Hematopoietic multipotent progenitor cell treated with erythropoietin and hydrocortisone succinate and interleukin-3 and kit ligand, for 8 days (in vitro differentiated cells): ENCODE measurements around the gene ALPL.
"Not testable (repeated sequence)": the region's sequence is repeated elsewhere in the genome, so short reads cannot be mapped to it uniquely, and the experiment has no call there.

ENCODE experiments used
- DNase-seq: peaks from one replicate; pipeline ENCODE4 v3.0.0-alpha.2; 2015

Gene ALPL

GRCh38 chr1:21563971-21564370, 54.7 kb downstream of the ALPL start:
- DNase-seq = no peak

GRCh38 chr1:21564521-21565095, 55.4 kb downstream of the ALPL start:
- DNase-seq = no peak

GRCh38 chr1:21565285-21565684, 56.1 kb downstream of the ALPL start:
- DNase-seq = no peak

- not testable (repeated sequence) for DNase-seq
Observed at GRCh38 chr1:21566361-21566760, 57.1 kb downstream of the ALPL start.

- no peak for DNase-seq
Observed at GRCh38 chr1:21567241-21568005, 58.2 kb downstream of the ALPL start.

GRCh38 chr1:21568006-21568746, 59.0 kb downstream of the ALPL start:
- no peak for DNase-seq

GRCh38 chr1:21568809-21569385, 59.7 kb downstream of the ALPL start:
- no peak for DNase-seq

- DNase-seq = no peak
Observed at GRCh38 chr1:21569820-21570527, 60.8 kb downstream of the ALPL start.

GRCh38 chr1:21570528-21570875, 61.3 kb downstream of the ALPL start:
- DNase-seq = no peak

- DNase-seq = no peak
Observed at GRCh38 chr1:21570885-21571284, 61.7 kb downstream of the ALPL start.

- DNase-seq = no peak
Observed at GRCh38 chr1:21572221-21572620, 63.0 kb downstream of the ALPL start.

- DNase-seq = no peak
Observed at GRCh38 chr1:21572735-21573277, 63.6 kb downstream of the ALPL start.

GRCh38 chr1:21573475-21573874, 64.3 kb downstream of the ALPL start:
- DNase-seq = no peak

GRCh38 chr1:21573971-21574465, 64.8 kb downstream of the ALPL start:
- DNase-seq = peak; percentile 70

GRCh38 chr1:21574466-21575151, 65.4 kb downstream of the ALPL start:
- no peak for DNase-seq

GRCh38 chr1:21575351-21575942, 66.2 kb downstream of the ALPL start:
- DNase-seq = no peak

- DNase-seq = no peak
Observed at GRCh38 chr1:21576031-21576797, 67.0 kb downstream of the ALPL start.

- DNase-seq = no peak
Observed at GRCh38 chr1:21576798-21577187, 67.6 kb downstream of the ALPL start.

GRCh38 chr1:21577324-21577723, 68.1 kb downstream of the ALPL start:
- DNase-seq = no peak

GRCh38 chr1:21577933-21578332, 68.7 kb downstream of the ALPL start:
- DNase-seq = no peak

- no peak for DNase-seq
Observed at GRCh38 chr1:21579791-21580190, 70.6 kb downstream of the ALPL start.
